ENCODE measurements around the gene STAP2. TPM values are rescaled to one million over a fixed set of nuclear protein-coding genes. Genes with fewer than 3 reads are reported as not detected.

STAP2 gene
- total and polyA plus RNA-seq, 9 of the 15 experiments (the other 6 are each of a cell fraction or from before 2014, with no cell fraction given), result 1.2 to 9.8 (median 4.5) TPM

DNA sequence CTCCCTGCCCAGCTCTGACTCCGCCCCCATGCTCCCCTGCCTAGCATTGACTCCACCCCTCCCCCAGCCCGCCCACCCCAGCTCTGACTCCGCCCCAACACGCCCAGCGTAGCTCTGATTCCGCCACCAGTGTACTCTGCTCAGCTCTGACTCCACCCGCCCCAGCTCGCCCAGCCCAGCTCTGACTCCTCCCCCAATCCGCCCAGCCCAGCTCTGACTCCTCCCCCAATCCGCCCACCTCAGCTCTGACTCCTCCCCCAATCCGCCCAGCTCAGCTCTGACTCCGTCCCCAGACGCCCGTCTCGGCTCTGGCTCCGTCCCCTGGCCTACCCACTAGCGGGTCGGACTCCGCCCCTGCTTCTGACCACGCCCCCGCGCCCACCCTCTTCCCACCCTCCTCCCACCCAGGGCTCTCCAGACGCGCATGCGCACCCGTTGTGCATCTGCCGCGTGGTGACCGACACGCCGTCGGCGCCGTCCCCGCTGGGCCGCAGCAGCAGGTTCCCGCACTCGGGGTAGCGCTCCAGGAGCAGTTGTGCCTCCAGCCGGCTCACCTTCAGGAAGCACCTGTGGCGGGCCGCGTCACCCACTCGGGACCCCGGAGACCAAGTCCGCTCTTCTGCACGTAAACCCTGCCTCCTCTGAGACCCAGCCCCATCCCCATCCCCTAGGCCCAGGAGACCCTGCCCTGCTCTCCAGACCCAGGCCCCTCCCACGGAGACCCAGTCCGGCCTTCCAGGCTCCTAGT, 10.2 kb downstream of the STAP2 start (continued):
- TF ChIP-seq, protein P1, sequence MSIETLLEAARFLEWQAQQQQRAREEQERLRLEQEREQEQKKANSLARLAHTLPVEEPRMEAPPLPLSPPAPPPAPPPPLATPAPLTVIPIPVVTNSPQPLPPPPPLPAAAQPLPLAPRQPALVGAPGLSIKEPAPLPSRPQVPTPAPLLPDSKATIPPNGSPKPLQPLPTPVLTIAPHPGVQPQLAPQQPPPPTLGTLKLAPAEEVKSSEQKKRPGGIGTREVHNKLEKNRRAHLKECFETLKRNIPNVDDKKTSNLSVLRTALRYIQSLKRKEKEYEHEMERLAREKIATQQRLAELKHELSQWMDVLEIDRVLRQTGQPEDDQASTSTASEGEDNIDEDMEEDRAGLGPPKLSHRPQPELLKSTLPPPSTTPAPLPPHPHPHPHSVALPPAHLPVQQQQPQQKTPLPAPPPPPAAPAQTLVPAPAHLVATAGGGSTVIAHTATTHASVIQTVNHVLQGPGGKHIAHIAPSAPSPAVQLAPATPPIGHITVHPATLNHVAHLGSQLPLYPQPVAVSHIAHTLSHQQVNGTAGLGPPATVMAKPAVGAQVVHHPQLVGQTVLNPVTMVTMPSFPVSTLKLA (conservative IDR thresholded peaks at IDR 0.05), result peak; percentile 84 to 94
- peak; percentile 100 for TF ChIP-seq SP1 (CRISPR knock-in tag; IDR thresholded peaks at IDR 0.05)
- no peak for TF ChIP-seq EZH2 (IDR thresholded peaks at IDR 0.05; ENCODE audit: borderline replicate concordance, low read depth, low read length)
- TF ChIP-seq ZKSCAN1 (IDR thresholded peaks at IDR 0.05; ENCODE audit: low read depth, low read length), result peak; percentile 41; the same call in 1 of the 2 replicates
- TF ChIP-seq, protein P2, sequence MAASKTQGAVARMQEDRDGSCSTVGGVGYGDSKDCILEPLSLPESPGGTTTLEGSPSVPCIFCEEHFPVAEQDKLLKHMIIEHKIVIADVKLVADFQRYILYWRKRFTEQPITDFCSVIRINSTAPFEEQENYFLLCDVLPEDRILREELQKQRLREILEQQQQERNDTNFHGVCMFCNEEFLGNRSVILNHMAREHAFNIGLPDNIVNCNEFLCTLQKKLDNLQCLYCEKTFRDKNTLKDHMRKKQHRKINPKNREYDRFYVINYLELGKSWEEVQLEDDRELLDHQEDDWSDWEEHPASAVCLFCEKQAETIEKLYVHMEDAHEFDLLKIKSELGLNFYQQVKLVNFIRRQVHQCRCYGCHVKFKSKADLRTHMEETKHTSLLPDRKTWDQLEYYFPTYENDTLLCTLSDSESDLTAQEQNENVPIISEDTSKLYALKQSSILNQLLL (CRISPR knock-in tag; IDR thresholded peaks at IDR 0.05; ENCODE audit: borderline replicate concordance), result no peak
- 0 out of 2 replicates have a peak, but pooled peaks have one; percentile 36 for TF ChIP-seq TAF7 (tag; IDR thresholded peaks at IDR 0.05)
- TF ChIP-seq, protein P3, sequence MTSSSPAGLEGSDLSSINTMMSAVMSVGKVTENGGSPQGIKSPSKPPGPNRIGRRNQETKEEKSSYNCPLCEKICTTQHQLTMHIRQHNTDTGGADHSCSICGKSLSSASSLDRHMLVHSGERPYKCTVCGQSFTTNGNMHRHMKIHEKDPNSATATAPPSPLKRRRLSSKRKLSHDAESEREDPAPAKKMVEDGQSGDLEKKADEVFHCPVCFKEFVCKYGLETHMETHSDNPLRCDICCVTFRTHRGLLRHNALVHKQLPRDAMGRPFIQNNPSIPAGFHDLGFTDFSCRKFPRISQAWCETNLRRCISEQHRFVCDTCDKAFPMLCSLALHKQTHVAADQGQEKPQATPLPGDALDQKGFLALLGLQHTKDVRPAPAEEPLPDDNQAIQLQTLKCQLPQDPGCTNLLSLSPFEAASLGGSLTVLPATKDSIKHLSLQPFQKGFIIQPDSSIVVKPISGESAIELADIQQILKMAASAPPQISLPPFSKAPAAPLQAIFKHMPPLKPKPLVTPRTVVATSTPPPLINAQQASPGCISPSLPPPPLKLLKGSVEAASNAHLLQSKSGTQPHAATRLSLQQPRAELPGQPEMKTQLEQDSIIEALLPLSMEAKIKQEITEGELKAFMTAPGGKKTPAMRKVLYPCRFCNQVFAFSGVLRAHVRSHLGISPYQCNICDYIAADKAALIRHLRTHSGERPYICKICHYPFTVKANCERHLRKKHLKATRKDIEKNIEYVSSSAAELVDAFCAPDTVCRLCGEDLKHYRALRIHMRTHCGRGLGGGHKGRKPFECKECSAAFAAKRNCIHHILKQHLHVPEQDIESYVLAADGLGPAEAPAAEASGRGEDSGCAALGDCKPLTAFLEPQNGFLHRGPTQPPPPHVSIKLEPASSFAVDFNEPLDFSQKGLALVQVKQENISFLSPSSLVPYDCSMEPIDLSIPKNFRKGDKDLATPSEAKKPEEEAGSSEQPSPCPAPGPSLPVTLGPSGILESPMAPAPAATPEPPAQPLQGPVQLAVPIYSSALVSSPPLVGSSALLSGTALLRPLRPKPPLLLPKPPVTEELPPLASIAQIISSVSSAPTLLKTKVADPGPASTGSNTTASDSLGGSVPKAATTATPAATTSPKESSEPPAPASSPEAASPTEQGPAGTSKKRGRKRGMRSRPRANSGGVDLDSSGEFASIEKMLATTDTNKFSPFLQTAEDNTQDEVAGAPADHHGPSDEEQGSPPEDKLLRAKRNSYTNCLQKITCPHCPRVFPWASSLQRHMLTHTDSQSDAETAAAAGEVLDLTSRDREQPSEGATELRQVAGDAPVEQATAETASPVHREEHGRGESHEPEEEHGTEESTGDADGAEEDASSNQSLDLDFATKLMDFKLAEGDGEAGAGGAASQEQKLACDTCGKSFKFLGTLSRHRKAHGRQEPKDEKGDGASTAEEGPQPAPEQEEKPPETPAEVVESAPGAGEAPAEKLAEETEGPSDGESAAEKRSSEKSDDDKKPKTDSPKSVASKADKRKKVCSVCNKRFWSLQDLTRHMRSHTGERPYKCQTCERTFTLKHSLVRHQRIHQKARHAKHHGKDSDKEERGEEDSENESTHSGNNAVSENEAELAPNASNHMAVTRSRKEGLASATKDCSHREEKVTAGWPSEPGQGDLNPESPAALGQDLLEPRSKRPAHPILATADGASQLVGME (CRISPR knock-in tag; IDR thresholded peaks at IDR 0.05), result 0 out of 2 replicates have a peak, but pooled peaks have one; percentile 37
- TF ChIP-seq, protein P4, sequence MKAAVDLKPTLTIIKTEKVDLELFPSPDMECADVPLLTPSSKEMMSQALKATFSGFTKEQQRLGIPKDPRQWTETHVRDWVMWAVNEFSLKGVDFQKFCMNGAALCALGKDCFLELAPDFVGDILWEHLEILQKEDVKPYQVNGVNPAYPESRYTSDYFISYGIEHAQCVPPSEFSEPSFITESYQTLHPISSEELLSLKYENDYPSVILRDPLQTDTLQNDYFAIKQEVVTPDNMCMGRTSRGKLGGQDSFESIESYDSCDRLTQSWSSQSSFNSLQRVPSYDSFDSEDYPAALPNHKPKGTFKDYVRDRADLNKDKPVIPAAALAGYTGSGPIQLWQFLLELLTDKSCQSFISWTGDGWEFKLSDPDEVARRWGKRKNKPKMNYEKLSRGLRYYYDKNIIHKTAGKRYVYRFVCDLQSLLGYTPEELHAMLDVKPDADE (conservative IDR thresholded peaks at IDR 0.05; ENCODE audit: control insufficient read depth, low read depth, low read length), result peak; percentile 43; the same call in 1 of the 2 replicates
- TF ChIP-seq JUN (IDR thresholded peaks at IDR 0.05; ENCODE audit: borderline replicate concordance, low read depth, low read length), result peak; percentile 42; the same call in 1 of the 2 replicates
- no peak for TF ChIP-seq JUN (CRISPR knock-in tag; IDR thresholded peaks at IDR 0.05; ENCODE audit: borderline replicate concordance)
- TF ChIP-seq, protein P5, sequence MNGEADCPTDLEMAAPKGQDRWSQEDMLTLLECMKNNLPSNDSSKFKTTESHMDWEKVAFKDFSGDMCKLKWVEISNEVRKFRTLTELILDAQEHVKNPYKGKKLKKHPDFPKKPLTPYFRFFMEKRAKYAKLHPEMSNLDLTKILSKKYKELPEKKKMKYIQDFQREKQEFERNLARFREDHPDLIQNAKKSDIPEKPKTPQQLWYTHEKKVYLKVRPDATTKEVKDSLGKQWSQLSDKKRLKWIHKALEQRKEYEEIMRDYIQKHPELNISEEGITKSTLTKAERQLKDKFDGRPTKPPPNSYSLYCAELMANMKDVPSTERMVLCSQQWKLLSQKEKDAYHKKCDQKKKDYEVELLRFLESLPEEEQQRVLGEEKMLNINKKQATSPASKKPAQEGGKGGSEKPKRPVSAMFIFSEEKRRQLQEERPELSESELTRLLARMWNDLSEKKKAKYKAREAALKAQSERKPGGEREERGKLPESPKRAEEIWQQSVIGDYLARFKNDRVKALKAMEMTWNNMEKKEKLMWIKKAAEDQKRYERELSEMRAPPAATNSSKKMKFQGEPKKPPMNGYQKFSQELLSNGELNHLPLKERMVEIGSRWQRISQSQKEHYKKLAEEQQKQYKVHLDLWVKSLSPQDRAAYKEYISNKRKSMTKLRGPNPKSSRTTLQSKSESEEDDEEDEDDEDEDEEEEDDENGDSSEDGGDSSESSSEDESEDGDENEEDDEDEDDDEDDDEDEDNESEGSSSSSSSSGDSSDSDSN (IDR thresholded peaks at IDR 0.05; ENCODE audit: borderline replicate concordance in 1 of 2, low read depth in 2 of 2, low read length in 2 of 2), result peak; percentile 58 to 100; a peak in 3 of 4 replicates
